RPMI7951 (cell line): ENCODE measurements around the gene FRAT1. TPM values are rescaled to one million over a fixed set of nuclear protein-coding genes. Genes with fewer than 3 reads are reported as not detected.

Source experiments
- DNase-seq: peaks from one replicate; pipeline ENCODE4 v3.0.0-alpha.2; 2012; ENCODE audit warnings: low read depth
- total RNA-seq: library from RNA; depleted of rRNA; stranded (reverse); fragments of >200 nt; shearing (Covaris generic); gene quantifications from 2 replicates; pipeline ENCODE4 v1.2.3, GENCODE V29; 2014; rRNA removed

FRAT1 gene
- total RNA-seq, 1 experiment from 2014 or later = 0.60 TPM

DNA sequence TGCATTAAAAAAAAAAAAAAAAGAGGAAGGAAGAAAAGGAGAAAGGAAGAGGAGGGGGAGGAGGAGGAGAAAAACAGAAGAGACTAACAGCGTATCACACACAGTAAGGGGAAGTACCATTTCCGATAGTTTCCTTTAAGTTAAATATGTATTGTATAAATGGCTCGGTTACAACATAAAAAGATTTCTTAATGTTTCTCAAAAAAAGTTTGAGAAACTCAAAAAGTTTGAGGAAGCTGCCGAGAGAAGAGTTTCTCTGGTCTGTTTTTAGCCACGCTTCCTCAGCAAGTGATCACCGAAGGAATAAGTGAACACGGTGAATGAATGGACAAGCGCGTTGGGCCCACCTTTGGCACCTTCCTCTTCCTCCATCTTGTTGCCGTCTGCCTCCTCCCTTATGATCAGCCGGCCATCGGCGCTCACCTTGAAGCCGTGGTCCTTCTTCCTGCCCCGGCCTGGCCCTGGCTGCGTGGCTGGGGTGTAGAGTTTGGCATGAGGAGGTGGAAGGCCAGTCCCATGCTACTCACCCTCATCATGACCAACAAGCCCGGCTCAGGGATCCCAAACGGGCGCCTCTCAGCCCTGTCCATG lies 46.8 kb downstream of the FRAT1 start:
- no peak for DNase-seq

DNA sequence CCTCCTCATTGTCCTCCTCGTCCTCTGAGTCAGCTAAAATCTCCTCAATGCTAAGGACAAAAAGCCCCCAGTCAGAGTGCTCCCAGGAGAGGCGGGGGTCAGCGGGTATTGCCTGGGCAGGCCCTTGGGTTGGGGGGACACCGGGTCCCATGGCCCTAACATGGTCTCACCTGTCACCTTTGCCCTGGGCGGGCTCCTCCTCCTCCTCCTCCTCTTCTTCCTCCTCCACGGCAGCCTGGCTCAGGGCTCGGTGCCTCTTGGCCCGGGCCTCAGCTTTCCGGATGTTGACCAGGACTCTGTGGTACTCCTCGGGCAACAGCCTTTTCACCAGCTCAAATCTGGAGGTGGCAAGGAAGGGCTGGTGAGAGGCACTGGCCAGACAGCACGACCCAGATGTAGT lies 47.5 kb downstream of the FRAT1 start:
- DNase-seq = no peak

DNA sequence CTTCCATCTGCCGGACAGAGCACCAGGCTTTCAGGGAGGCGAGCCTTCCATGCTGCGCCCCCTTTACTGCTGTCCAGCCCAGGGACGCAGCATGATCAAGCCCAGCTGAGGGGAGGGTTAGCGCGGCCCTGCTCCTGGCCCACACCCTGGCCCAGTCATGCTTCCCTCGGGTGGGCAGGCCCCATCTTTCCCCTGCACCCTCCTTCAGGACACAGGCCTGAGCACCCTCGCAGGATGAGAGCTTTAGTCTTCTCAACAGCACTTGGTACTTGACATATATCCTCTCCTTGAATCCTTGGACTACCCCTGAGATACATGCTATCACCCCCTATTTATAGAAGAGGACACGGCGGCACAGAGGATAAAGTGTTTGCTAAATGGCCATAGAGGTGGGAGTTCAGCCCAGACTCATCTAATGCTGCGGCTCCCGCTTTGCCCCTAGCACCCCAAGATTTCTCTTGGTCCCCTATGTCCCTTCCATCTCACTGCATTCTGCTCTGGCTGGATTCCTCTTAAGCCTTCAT lies 48.1 kb downstream of the FRAT1 start:
- no peak for DNase-seq

Other genes starting within 250 kb of the FRAT1 start
- 0.12 and 0.29 TPM in 2 replicates for gene SLIT1, start 133.3 kb upstream of the FRAT1 start, total RNA-seq
- 5.8 and 6.0 TPM in 2 replicates for gene ARHGAP19, start 26.6 kb upstream of the FRAT1 start, total RNA-seq
- 3.1 and 4.8 TPM in 2 replicates for gene FRAT2, start 15.5 kb downstream of the FRAT1 start, total RNA-seq
- 13.4 and 15.4 TPM in 2 replicates for gene RRP12, start 82.1 kb downstream of the FRAT1 start, total RNA-seq
- 1,010 and 1,184 TPM in 2 replicates for gene PGAM1, start 106.9 kb downstream of the FRAT1 start, total RNA-seq
- gene EXOSC1, start 126.7 kb downstream of the FRAT1 start, total RNA-seq = 55.6 and 61.5 TPM in 2 replicates
- gene ZDHHC16, start 126.9 kb downstream of the FRAT1 start, total RNA-seq = 47.3 and 51.7 TPM in 2 replicates
- 73.9 and 87.0 TPM in 2 replicates for gene MMS19, start 179.2 kb downstream of the FRAT1 start, total RNA-seq
- gene UBTD1, start 179.7 kb downstream of the FRAT1 start, total RNA-seq = 16.8 and 18.5 TPM in 2 replicates